22Rv1 (cell line): Measurements from ENCODE around the gene KANK4.

ENCODE experiments used
- H3K27ac ChIP-seq: fragments of 450-650 bp; 2 replicates; pipeline ENCODE4 v1.5.1; 2017
- ZFX ChIP-seq: fragments of 450-650 bp; IDR thresholded peaks from 2 replicates; pipeline ENCODE4 v1.6.1; 2017; ENCODE audit warnings: antibody characterized with exemption, borderline replicate concordance
- TF ChIP-seq, protein P1 (sequence below): fragments of 450-650 bp; IDR thresholded peaks from 2 replicates; pipeline ENCODE4 v1.5.1; 2017; ENCODE audit warnings: mild to moderate bottlenecking

Gene KANK4

DNA sequence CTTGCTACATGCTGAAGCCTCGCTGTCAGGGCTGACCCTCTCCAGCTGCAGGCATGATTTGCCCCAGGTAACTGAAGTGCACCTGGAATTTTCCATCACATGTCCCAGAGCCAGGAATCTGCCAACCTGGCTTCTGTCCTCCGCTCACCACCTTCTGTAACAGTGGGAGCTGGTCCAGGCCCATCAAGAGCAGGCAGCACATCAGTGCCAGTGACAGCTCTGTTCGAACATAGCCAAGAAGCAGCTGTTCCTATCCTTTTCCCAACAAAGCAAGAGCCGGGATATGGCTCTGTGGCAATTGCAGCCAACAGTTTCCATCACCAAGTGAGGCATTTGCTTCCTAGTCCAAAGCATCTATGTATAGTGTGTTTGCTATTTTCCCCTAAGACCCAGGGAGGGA, 42.2 kb upstream of the KANK4 start:
- TF ChIP-seq, protein P1, sequence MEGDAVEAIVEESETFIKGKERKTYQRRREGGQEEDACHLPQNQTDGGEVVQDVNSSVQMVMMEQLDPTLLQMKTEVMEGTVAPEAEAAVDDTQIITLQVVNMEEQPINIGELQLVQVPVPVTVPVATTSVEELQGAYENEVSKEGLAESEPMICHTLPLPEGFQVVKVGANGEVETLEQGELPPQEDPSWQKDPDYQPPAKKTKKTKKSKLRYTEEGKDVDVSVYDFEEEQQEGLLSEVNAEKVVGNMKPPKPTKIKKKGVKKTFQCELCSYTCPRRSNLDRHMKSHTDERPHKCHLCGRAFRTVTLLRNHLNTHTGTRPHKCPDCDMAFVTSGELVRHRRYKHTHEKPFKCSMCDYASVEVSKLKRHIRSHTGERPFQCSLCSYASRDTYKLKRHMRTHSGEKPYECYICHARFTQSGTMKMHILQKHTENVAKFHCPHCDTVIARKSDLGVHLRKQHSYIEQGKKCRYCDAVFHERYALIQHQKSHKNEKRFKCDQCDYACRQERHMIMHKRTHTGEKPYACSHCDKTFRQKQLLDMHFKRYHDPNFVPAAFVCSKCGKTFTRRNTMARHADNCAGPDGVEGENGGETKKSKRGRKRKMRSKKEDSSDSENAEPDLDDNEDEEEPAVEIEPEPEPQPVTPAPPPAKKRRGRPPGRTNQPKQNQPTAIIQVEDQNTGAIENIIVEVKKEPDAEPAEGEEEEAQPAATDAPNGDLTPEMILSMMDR: no peak
- TF ChIP-seq ZFX: no peak

DNA sequence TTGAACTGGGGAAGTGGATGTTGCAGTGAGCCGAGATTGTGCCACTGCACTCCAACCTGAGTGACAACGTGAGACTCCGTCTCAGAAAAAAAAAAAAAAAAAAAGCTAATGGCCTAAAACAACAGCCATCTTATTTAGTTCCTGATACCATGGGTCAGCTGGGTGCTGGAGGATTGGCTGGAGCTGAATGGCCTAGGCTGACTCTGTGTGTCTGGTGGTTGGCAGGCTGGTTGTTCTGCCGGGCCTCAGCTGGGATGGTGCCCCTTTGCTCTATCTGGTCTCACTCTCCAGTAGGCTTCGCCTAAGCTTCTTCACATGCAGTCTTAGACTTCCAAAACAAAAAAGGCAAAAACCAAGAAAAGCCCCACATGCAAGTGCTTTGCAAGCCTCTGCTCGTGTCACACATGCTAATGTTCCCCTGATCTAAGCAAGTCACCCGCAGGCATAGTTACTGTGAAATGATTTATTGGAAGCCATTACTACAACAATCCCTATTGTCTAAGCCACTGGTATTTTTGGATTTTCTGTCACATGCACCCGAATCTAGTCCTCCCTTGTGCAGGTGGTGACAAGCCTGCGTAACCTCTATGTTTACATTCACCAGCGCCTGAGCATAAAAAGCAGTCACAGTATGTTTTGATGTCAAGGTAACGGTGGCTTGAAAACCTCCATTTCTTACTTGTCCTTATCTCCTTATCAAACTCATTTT, 39.6 kb upstream of the KANK4 start:
- H3K27ac ChIP-seq: no peak overlapping the region
- TF ChIP-seq, protein P1: no peak
- no peak for TF ChIP-seq ZFX

More for the DNA sequence above, 42.2 kb upstream of the KANK4 start:
- H3K27ac ChIP-seq: no peak overlapping the region

DNA sequence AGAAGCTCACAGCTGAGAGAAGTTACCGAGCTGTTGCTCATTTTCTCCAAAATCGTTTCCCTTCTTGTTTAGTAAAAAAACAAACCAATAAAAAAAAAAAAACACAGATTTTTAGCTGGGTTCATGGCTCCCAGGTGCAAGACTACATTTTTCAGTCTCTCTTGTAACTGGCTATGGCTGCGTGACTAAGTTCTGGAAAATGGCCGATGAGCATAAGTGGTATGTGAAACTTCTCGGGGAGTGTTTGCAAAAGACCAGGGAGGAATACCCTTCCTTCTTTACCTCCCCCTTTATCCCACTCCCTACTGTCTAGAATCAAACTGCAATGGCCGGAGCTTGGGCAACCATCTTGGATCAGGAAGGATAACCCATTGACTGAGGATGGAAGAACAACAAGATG, 38.7 kb upstream of the KANK4 start:
- H3K27ac ChIP-seq: no peak overlapping the region
- TF ChIP-seq, protein P1: no peak
- no peak for TF ChIP-seq ZFX

DNA sequence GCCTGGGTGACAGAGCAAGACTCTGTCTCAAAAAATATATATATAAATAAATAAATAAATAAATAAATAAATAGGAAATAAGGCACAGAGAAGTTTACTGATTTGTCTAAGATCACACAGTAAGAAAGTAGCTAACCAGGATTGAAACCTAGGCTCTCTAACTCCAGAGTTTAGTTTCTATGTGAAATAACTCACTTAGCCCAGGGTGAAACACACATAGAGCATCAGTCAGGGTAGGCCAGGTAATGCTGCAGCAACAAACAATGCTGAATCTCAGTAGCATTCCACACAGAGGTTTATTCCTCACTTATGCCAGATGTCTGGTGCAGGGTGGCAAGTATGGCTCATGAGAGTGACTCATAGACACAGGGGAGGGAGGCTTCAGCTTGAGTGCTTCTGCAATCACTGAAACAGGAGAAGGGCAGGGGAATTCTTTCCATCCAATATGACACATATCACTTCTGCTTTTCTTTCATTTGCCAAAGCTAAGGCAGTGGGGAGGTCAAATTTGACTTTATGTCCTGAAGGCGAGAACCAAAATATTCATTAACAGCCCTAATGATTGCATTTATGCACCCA, 37.1 kb upstream of the KANK4 start:
- no peak overlapping the region for H3K27ac ChIP-seq
- no peak for TF ChIP-seq ZFX
- TF ChIP-seq, protein P1: no peak

DNA sequence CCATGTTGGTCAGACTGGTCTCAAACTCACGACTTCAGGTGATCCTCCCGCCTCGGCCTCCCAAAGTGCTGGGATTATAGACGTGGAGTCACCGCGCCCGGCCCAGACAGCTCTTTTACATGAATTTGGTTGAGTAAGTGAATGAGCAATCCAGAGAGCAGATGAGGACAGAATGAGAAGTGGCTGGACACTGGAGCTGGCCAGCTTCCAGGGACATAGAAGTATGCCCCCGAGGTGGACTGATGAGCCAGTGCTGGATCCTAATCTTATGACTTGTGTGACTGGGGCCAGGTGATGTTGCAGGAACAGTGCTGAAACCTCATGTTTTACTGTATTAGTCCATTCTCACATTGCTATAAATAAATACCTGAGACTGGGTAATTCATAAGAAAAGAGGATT, 35.9 kb upstream of the KANK4 start:
- H3K27ac ChIP-seq: no peak overlapping the region
- TF ChIP-seq, protein P1: no peak
- TF ChIP-seq ZFX: no peak

DNA sequence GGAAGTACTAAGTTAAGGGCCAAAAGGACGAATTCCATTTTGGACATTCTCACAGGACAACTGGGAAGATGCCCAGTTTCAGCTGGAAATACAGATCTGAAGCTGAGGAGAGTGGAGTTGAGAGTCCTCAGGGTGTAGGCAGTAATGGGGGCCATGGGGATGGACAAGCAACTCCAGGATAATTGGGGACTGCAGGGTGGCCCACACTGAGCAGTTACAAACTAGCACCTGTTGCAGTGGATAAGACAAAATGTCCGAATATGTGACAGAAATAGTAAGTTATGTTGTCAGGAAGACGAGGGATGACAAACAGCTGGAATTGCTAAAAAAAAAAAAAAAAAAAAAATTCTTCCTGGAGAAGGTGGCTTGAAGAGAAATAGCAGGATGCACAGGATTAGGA, 34.6 kb upstream of the KANK4 start:
- H3K27ac ChIP-seq: no peak overlapping the region
- TF ChIP-seq, protein P1: no peak
- TF ChIP-seq ZFX: no peak

DNA sequence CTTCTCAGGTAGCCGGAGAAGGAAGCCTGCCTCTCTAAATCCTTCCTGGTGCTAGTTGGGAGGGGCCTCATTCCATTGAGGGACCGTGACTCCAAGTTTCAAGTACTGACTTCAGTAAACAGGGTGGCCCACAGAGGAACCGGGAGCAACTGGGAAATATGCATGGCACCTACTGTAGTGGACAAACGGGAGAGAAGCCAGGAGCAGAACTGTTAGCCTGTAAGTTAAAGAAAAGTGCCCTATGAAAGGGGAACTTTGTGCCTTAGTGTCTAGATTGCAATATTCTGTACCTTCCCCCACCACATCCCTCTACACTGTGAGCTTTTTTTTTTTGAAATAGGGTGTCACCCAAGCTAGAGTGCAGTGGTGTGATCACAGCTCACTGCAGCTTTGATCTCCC, 33.2 kb upstream of the KANK4 start:
- TF ChIP-seq ZFX: no peak
- TF ChIP-seq, protein P1: no peak
- no peak overlapping the region for H3K27ac ChIP-seq
